Hair follicle dermal papilla cell (primary cell): ENCODE results near the gene ZFPL1. TPM values are rescaled to one million over a fixed set of nuclear protein-coding genes. Genes with fewer than 3 reads are reported as not detected.

Experiments used
- small RNA-seq: library from RNA; depleted of rRNA; stranded (forward); fragments of <200 nt; gene quantifications from one replicate; pipeline ENCODE3, GENCODE V24; 2012
- total RNA-seq: library from RNA; depleted of rRNA; stranded (reverse); fragments of >200 nt; gene quantifications from 2 replicates; pipeline ENCODE4 v1.2.3, GENCODE V29; 2012

ZFPL1 gene
- total RNA-seq, result 45.6 and 48.7 TPM in 2 replicates

DNA sequence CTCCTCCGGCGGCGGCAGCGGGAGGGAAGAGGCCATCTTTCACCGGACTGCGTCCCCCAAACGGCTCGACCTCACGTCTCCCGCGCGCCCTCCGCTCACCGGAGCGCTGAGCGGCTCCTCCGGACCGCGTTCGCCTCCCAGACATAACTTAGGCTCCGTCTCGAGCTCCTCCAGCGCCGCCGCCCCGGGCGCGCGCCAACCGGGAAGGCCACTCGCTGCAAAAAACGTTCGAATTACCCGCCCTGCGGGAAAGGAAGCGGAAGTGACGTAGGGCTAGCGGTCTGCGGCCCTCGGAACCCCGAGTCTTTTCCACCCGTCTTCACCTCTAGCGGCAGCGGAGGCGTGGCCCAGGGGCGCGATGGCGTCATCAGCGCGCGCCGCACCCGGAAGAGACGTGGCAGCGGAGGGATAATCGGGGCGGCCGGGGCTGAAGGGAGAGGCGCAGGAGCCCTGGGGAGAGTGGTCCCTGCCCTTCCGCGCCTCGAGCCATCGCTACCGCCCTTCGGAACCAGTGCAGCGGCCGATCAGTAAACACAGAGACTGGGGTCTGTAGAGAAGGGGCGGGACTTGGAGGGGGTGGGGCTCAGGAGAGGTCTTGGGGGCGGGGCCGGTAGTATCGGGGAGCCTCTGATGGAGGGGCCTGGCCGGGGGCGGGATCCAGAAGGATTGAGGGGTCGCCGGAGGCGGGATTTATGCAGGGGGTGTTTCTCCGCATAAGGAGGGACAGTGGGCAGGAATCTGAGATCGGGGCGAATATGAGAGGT, at the start of gene ZFPL1, which contains the start of gene CDCA5:
Gene ZFPL1, plus strand, starts transcription at position 389 of the 764 bp plus-strand sequence. CDS start 477 bp downstream, outside the sequence.
Gene CDCA5, minus strand, starts transcription at position 207 of the 764 bp plus-strand sequence. Its CDS starts 62 bp downstream, at position 145.

DNA sequence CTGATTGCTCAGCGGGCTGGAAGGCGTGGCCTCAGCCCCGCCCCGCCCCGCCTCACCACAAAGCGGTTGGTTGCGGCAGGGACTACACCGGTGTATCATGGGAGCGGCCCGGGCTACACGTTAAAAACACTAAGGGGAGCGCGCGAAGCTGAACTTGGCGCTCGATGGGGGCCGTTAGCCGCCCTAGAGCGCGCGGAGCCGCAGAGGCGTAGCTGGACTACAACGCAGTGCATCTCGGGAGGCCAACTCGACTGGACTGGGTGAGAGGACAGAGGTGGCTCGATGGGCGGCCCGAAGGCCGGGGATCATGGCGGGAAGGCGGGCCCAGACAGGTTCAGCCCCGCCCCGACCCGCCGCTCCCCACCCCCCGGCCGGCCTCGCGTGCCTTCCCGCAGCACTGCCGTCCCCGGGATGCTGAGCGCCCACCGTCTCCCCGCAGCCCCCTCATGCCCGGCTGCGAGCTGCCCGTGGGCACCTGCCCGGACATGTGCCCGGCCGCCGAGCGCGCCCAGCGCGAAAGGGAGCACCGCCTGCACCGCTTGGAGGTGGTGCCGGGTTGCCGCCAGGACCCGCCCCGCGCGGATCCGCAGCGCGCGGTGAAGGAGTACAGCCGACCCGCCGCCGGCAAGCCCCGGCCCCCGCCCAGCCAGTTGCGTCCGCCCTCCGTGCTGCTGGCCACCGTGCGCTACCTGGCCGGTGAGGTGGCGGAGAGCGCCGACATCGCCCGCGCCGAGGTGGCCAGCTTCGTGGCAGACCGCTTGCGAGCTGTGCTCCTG, 43.0 kb upstream of the ZFPL1 start, which contains the start of gene SAC3D1:
Gene SAC3D1, plus strand, starts transcription at position 364 of the 776 bp plus-strand sequence. Its CDS starts 83 bp downstream, at position 447.

DNA sequence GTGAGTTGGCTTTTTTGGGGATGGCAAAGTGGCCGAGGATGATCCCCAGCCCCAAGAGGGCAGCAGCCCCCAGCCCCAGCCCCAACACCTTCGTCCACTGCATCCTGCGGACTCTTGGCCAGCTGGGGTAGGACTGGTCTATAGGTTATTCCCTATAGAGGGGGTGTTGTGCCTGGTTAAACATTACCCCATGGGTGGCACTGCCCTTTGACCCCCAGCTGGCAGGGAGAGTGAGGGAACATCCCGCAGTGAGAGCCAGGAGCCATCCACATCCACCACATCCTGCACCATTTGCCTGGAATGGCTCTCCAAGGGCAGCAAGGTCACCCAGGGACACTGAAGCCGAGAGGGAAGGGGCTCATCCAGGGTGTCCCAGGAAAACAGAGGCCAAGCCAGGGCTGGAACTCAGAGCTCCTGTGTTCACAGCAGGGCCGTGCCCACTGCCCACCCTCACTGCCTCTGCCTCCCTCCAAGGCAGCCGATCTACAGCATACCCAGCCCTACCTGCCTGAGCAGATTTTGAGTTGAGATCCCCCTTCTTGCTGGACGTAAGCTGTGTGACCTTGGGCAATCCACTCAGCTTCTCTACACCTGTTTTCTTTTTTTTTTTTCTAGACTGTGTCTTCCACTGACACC, 25.5 kb upstream of the ZFPL1 start, which contains the start of gene NAALADL1:
Gene NAALADL1, minus strand, starts transcription at position 135 of the 636 bp plus-strand sequence. Its CDS starts 32 bp downstream, at position 103.

GRCh38 chr11:65095974-65096806, 12.2 kb downstream of the ZFPL1 start, which contains the start of gene VPS51:
VPS51 (plus strand) TSS chr11:65096214; CDS start chr11:65096251, 37 bp downstream.

GRCh38 chr11:65111744-65112545, 27.9 kb downstream of the ZFPL1 start, which contains the start of gene TM7SF2:
TM7SF2 (plus strand) TSS chr11:65111872; CDS start chr11:65112016, 144 bp downstream.

GRCh38 chr11:65117206-65118096, 33.4 kb downstream of the ZFPL1 start, which contains the start of gene ZNHIT2:
ZNHIT2 (minus strand) TSS chr11:65117701; CDS start chr11:65117653, 48 bp downstream.

GRCh38 chr11:65121865-65122696, 38.1 kb downstream of the ZFPL1 start, which contains the start of the genes FAU and MRPL49:
FAU (minus strand) TSS chr11:65122134; CDS start chr11:65121813, 321 bp downstream.
MRPL49 (plus strand) TSS chr11:65122321; CDS start chr11:65122347, 26 bp downstream.

GRCh38 chr11:65134240-65134951, 50.4 kb downstream of the ZFPL1 start, which contains the start of gene SYVN1:
SYVN1 (minus strand) TSS chr11:65134519; CDS start chr11:65133601, 918 bp downstream.

Small RNA genes within 50 kb of the gene (small RNA-seq; reads per million reads assigned to genes)
- not detected for gene SNX15

Other genes with a start within 250 kb of the ZFPL1 start
- 0.12 and 0.32 TPM in 2 replicates for gene CDC42BPG, start 239.6 kb upstream of the ZFPL1 start, total RNA-seq
- 86.5 and 115 TPM in 2 replicates for gene EHD1, start 205.6 kb upstream of the ZFPL1 start, total RNA-seq
- gene ATG2A, start 167.0 kb upstream of the ZFPL1 start, total RNA-seq, result 17.5 and 19.2 TPM in 2 replicates
- 12.3 and 14.6 TPM in 2 replicates for gene PPP2R5B, start 159.5 kb upstream of the ZFPL1 start, total RNA-seq
- gene GPHA2, start 148.3 kb upstream of the ZFPL1 start, total RNA-seq, result not detected in 2 replicates
- gene MAJIN, start 112.1 kb upstream of the ZFPL1 start, total RNA-seq, result not detected in 2 replicates
- gene BATF2, start 87.3 kb upstream of the ZFPL1 start, total RNA-seq, result 1.2 and 2.3 TPM in 2 replicates
- gene ARL2, start 70.1 kb upstream of the ZFPL1 start, total RNA-seq, result 71.7 and 85.9 TPM in 2 replicates
- gene SNX15, start 56.8 kb upstream of the ZFPL1 start, total RNA-seq, result 16.6 and 19.4 TPM in 2 replicates
- 7.0 and 9.6 TPM in 2 replicates for gene SAC3D1, start 43.0 kb upstream of the ZFPL1 start, total RNA-seq
- 34.1 and 35.2 TPM in 2 replicates for gene NAALADL1, start 25.7 kb upstream of the ZFPL1 start, total RNA-seq
- gene CDCA5, start 182 bp upstream of the ZFPL1 start, total RNA-seq, result 1.3 and 1.5 TPM in 2 replicates
- gene VPS51, start 12.0 kb downstream of the ZFPL1 start, total RNA-seq, result 209 and 240 TPM in 2 replicates
- 16.9 and 18.1 TPM in 2 replicates for gene TM7SF2, start 27.6 kb downstream of the ZFPL1 start, total RNA-seq
- 10.4 and 13.6 TPM in 2 replicates for gene ZNHIT2, start 33.5 kb downstream of the ZFPL1 start, total RNA-seq
- 66.9 and 79.2 TPM in 2 replicates for gene FAU, start 37.9 kb downstream of the ZFPL1 start, total RNA-seq
- gene MRPL49, start 38.1 kb downstream of the ZFPL1 start, total RNA-seq, result 49.1 and 52.9 TPM in 2 replicates
- 21.4 and 28.7 TPM in 2 replicates for gene SYVN1, start 50.3 kb downstream of the ZFPL1 start, total RNA-seq
- not detected in 2 replicates for gene SPDYC, start 86.0 kb downstream of the ZFPL1 start, total RNA-seq
- 168 and 174 TPM in 2 replicates for gene CAPN1, start 97.7 kb downstream of the ZFPL1 start, total RNA-seq
- 2.1 and 3.4 TPM in 2 replicates for gene POLA2, start 177.7 kb downstream of the ZFPL1 start, total RNA-seq
- 79.5 and 82.8 TPM in 2 replicates for gene CDC42EP2, start 230.6 kb downstream of the ZFPL1 start, total RNA-seq
- gene DPF2, start 249.6 kb downstream of the ZFPL1 start, total RNA-seq, result 56.3 and 60.6 TPM in 2 replicates